Measurements from ENCODE around the gene TREML1. TPM values are rescaled to one million over a fixed set of nuclear protein-coding genes. Genes with fewer than 3 reads are reported as not detected.

TREML1 gene
- total and polyA plus RNA-seq, 9 of the 15 experiments (the other 6 are each of a cell fraction or from before 2014, with no cell fraction given), result not detected

DNA sequence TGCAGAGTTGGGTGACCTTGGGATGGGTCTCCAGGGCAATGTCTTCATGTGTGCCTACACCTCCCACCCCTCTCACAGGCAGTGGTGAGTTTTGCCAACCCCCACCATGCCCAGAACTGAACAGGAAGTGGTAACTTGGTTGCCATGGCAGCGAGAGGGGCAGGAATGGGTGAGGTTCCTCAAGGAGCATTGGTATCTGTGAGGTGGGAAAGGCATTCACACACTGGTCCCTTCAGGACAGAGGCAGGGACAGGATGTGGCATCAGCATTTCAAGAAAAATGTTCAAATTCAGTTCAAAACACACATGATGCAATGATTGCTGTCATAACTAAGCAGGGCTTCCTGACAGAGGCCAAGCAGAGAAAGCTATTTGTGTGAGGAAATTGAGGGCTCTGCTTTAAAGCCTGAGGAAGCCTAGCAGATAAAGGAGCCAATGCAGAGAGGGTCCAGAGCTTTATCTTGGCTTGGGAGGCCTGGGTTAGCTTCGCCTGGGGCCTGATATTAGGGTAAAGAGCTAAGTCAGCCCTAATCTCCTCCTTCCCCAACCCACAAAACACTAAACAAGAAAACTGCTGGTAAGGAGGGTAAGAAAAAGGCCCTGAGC, 46.3 kb upstream of the TREML1 start (continued):
- no peak for TF ChIP-seq NONO (IDR thresholded peaks at IDR 0.05; ENCODE audit: low read depth in 2 of 2, low read length in 1 of 2)
- no peak for TF ChIP-seq HOXB6 (CRISPR knock-in tag; IDR thresholded peaks at IDR 0.05; ENCODE audit: borderline replicate concordance)
- TF ChIP-seq, protein P1, sequence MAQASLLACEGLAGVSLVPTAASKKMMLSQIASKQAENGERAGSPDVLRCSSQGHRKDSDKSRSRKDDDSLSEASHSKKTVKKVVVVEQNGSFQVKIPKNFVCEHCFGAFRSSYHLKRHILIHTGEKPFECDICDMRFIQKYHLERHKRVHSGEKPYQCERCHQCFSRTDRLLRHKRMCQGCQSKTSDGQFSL (CRISPR knock-in tag; IDR thresholded peaks at IDR 0.05), result no peak
- TF ChIP-seq, protein P1 (tag; IDR thresholded peaks at IDR 0.05), result no peak
- no peak for TF ChIP-seq CHD7 (IDR thresholded peaks at IDR 0.05; ENCODE audit: low read depth, low read length)
- no peak for TF ChIP-seq KAT7 (CRISPR knock-in tag; IDR thresholded peaks at IDR 0.05; ENCODE audit: borderline replicate concordance)
- no peak for TF ChIP-seq NR2F6 (CRISPR knock-in tag; IDR thresholded peaks at IDR 0.05)
- TF ChIP-seq NR0B1 (IDR thresholded peaks at IDR 0.05; ENCODE audit: partially characterized antibody), result no peak
- TF ChIP-seq ZNF764 (CRISPR knock-in tag; IDR thresholded peaks at IDR 0.05; ENCODE audit: low read depth), result no peak
- TF ChIP-seq FOSL1 (tag; conservative IDR thresholded peaks at IDR 0.05), result 0 out of 2 replicates have a peak, but pooled peaks have one; percentile 16
- TF ChIP-seq, protein P2, sequence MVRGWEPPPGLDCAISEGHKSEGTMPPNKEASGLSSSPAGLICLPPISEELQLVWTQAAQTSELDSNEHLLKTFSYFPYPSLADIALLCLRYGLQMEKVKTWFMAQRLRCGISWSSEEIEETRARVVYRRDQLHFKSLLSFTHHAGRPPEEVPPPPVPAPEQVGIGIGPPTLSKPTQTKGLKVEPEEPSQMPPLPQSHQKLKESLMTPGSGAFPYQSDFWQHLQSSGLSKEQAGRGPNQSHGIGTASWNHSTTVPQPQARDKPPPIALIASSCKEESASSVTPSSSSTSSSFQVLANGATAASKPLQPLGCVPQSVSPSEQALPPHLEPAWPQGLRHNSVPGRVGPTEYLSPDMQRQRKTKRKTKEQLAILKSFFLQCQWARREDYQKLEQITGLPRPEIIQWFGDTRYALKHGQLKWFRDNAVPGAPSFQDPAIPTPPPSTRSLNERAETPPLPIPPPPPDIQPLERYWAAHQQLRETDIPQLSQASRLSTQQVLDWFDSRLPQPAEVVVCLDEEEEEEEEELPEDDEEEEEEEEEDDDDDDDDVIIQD (CRISPR knock-in tag; IDR thresholded peaks at IDR 0.05), result no peak
- no peak for TF ChIP-seq ZNF124 (CRISPR knock-in tag; IDR thresholded peaks at IDR 0.05)

Data from K562 (cell line).